GM12865 (cell line): ENCODE measurements around the gene RNASE4.
A peak's percentile ranks its signal among the peaks of the same experiment; 100 is the strongest.

Experiments
- DNase-seq: peaks from one replicate; pipeline ENCODE4 v3.0.0; 2010; ENCODE audit warnings: low read depth
- H3K4me3 ChIP-seq: 2 replicates; pipeline ENCODE4 v1.5.1; 2011; ENCODE audit warnings: mild to moderate bottlenecking, low read depth, low read length, control low read depth
- CTCF ChIP-seq: IDR thresholded peaks from 2 replicates; pipeline ENCODE4 v1.5.1; 2011; ENCODE audit warnings: low read length, control low read depth, low read depth, inconsistent platforms; ENCODE audit not compliant: insufficient read depth; ENCODE audit errors: missing control alignments

The RNASE4 gene

GRCh38 chr14:20683125-20683890 is 1.1 kb upstream of the RNASE4 start:
- H3K4me3 ChIP-seq, result peak overlapping the region; percentile 78
- peak; percentile 95 for DNase-seq
- no peak for TF ChIP-seq CTCF

DNA sequence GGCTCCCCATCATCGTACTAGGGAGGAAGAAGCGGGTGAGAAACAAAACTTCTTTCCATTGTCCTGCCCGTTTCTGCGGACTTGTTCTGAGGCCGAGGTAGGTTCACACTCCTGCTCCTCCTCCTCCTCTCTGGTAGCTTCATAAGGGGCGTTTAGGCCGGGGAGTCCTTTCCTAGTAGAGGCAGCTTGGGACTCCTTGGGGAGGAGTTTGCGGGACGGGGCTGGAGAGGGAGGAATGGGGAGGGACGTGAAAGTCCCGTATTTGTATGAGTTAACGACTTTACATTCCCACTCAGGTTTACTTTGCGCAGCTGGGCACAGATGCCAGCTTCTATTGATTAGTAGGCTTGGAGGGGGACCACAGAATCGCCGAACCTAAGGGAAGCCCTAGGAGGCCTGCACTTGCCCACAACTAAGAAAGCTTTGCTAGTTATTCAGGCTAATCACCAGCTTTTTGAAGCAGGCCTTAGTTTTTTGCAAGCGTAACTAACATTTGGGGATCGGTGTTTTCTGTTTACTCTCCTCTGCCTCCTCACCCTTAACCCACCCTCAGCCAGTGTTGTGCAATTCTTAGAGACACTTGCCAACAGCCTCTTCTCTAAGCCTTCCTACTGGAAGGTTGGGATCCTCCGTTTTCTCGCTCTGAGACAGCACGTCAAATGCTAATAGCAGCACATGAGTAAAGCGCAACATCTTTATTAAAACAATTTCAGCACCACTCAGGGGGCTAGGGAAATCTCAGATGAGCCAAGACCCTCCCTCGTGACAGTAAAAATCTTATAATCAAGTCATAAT is 499 bp downstream of the RNASE4 start:
- TF ChIP-seq CTCF, result no peak
- H3K4me3 ChIP-seq, result peak overlapping the region; percentile 78
- no peak for DNase-seq

DNA sequence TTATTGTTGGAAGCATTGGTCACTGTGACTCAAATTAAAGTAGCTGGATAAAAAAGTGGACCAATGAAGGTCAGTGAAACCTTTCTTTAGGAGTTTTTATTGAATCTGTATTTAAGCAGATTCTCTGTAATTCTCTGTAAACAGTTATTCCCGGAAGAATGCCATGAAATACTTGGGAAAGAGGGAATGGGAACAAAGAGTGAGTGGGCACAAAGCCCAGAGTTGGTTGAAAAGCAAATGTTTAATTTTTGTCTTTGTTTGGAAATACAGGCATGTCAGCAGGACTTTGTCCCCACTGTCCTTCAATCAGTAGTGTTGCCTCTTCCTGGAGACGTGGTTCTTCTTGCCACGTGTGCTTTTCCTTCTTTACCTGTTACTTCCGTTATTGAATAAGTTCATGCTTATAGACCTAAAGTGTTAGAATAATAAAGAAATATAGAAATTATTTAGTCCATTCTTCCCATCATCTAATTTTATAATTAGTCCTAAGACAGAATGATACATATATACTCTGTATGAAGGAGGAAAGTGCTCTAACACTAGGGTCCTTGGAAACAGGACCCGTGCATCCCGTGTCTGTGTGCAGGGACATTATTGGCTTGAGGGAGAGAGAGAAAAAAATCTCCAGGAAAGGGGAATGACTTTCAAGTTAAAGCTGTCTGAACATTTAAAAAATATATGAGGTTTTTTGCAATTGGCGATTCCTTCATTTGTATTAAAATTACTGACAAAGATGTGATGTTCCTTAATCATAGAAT is 2.2 kb downstream of the RNASE4 start:
- no peak for TF ChIP-seq CTCF
- DNase-seq, result no peak
- no peak overlapping the region for H3K4me3 ChIP-seq

- DNase-seq, result no peak
- TF ChIP-seq CTCF, result no peak
- H3K4me3 ChIP-seq, result no peak overlapping the region
These were observed 3.2 kb downstream of the RNASE4 start for GRCh38 chr14:20687362-20688166.

DNA sequence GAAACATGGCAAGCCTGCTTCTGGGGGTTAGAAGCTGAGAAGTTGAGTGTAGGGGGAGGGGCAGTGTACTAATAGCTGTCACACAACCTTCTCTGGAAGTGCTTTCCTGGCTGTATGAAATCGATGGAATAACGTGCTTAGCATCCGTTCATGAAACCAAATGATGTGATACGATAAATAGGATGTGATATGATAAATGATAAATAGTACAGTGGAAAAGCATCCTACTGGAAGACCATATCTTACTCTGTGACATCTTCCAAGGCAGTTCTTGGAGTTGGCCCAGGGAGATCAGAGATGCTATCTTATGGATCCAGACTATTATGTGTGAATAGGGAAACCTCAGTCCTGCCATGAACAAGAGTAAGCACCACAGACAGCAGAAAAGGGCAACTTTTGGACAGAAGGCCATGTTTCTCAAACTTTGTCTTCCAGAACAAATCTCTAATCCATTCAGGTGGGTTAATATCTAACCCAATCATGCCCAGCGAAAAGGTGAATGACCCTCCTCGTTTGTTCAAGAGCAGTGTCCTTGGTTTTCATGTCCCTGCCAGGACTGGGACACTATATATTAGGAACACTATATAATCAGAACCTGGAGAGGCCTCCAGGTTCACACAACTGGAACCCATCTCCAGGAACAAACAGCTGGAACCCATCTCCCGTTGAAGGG is 3.9 kb downstream of the RNASE4 start, which contains the start of gene ANG:
Gene ANG (plus strand): TSS at position 598 of the 673 bp plus-strand sequence. CDS start 4,801 bp downstream, outside the sequence.
- H3K4me3 ChIP-seq, result no peak within 1 kb of the TSS
- no peak for DNase-seq
- no peak for TF ChIP-seq CTCF
